Right lobe of liver (tissue), 6 donors: ENCODE measurements around the gene CBLN1. TPM values are rescaled to one million over a fixed set of nuclear protein-coding genes. Genes with fewer than 3 reads are reported as not detected.

Experiments
- ATAC-seq, 4 donors: fragments of 200-7000 bp; cut with Tn5 transposase; one replicate each; pipeline ENCODE4 v1.9.1; 2020; ENCODE audit warnings: mild to moderate bottlenecking in 4 of 4, moderate library complexity in 4 of 4
- DNase-seq, 3 donors: peaks; one replicate each; pipeline ENCODE4 v3.0.0-alpha.2; 2020
- H3K27ac ChIP-seq, 3 donors: fragments of 200-600 bp; one replicate each; pipeline ENCODE4 v1.8.0; 2022
- H3K27me3 ChIP-seq, 2 donors: fragments of 200-600 bp; one replicate each; pipeline ENCODE4 v1.8.0; 2022
- H3K36me3 ChIP-seq, 4 donors: fragments of 200-600 bp; sonication (generic) in 1 of 4; one replicate each; pipeline versions ENCODE4 v1.5.1 to v1.8.0; 2017 to 2022; ENCODE audit warnings: control low read depth in 1 of 4
- H3K4me1 ChIP-seq, 4 donors: fragments of 200-600 bp; sonication (generic) in 1 of 4; one replicate each; pipeline versions ENCODE4 v1.5.1 to v1.8.0; 2017 to 2022; ENCODE audit warnings: control low read depth in 1 of 4
- H3K4me3 ChIP-seq, 3 donors: fragments of 200-600 bp; one replicate each; pipeline ENCODE4 v1.8.0; 2022
- H3K9me3 ChIP-seq, 4 donors: fragments of 200-600 bp; sonication (generic) in 1 of 4; one replicate each; pipeline versions ENCODE4 v1.5.1 to v1.8.0; 2017 to 2022; ENCODE audit warnings: control low read depth in 1 of 4
- POLR2A ChIP-seq: fragments of 450-650 bp; IDR thresholded peaks from one replicate; pipeline ENCODE4 v1.6.1; 2017; ENCODE audit warnings: antibody characterized with exemption, mild to moderate bottlenecking
- WGBS: methylation state at CpG from one replicate; pipeline ENCODE4 v1.1.6; 2018; ENCODE audit warnings: low coverage, low lambda C conversion rate; ENCODE audit not compliant: insufficient coverage; ENCODE audit errors: missing lambda C conversion rate; 5-methylcytosine and 5-hydroxymethylcytosine counted together
- intact Hi-C, 2 donors: fragments of 100-400 bp; cut with DNase I; formaldehyde crosslinking; loops; one replicate each; pipeline versions ENCODE4 v1.11.2 to v1.14.1; 2022
- total RNA-seq, 6 experiments: library from RNA; depleted of rRNA in 2 of 6; stranded (reverse); fragments of >200 nt in 2 of 6; fragmentation: NEBNext Ultra II Directional in 3 of 6; extraction: Animal tissue kit (Norgen Biotek cat#: 25700) in 3 of 6; gene quantifications; one replicate each; pipeline versions ENCODE4 v1.1.0 to v1.2.4, GENCODE V29; 2016 to 2023
- TF ChIP-seq, protein P1 (sequence below), 4 donors: fragments of 200-600 bp in 3 of 4; fragments of 450-650 bp in 1 of 4; IDR thresholded peaks; one replicate each; pipeline versions ENCODE4 v1.5.1 to v1.8.0; 2016 to 2022; ENCODE audit warnings: antibody characterized with exemption in 4 of 4, mild to moderate bottlenecking in 2 of 4
- donor health status: DM: no; HTN: yes; CAD: no.
- donor health status: DM: no; HTN: no; CAD: no.
- donor health status: DM: no; HTN: no; CAD: no.
- donor health status: DM: no; HTN: yes; CAD: no.
- donor health status: DM: no; HTN: yes; CAD: no.

Gene CBLN1
- total RNA-seq, 6 experiments from 2014 or later = 0.14 to 0.22 (median 0.20) TPM; not detected in 3

GRCh38 chr16:49324703-49325102, 43.1 kb upstream of the CBLN1 start:
- intact Hi-C loops = no loop called here
- WGBS = 66% methylated on average over 5 of the region's 9 CpGs

GRCh38 chr16:49315602-49316001, 34.0 kb upstream of the CBLN1 start:
- TF ChIP-seq POLR2A = no peak
- TF ChIP-seq, protein P1, sequence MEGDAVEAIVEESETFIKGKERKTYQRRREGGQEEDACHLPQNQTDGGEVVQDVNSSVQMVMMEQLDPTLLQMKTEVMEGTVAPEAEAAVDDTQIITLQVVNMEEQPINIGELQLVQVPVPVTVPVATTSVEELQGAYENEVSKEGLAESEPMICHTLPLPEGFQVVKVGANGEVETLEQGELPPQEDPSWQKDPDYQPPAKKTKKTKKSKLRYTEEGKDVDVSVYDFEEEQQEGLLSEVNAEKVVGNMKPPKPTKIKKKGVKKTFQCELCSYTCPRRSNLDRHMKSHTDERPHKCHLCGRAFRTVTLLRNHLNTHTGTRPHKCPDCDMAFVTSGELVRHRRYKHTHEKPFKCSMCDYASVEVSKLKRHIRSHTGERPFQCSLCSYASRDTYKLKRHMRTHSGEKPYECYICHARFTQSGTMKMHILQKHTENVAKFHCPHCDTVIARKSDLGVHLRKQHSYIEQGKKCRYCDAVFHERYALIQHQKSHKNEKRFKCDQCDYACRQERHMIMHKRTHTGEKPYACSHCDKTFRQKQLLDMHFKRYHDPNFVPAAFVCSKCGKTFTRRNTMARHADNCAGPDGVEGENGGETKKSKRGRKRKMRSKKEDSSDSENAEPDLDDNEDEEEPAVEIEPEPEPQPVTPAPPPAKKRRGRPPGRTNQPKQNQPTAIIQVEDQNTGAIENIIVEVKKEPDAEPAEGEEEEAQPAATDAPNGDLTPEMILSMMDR (IDR thresholded peaks at IDR 0.05) = no peak
- no peak overlapping the region for H3K4me3 ChIP-seq
- H3K4me1 ChIP-seq = no peaks in the 10 kb centered on the region
- no peaks in the 10 kb centered on the region for H3K36me3 ChIP-seq
- H3K27ac ChIP-seq = no peak overlapping the region
- DNase-seq = no peak
- no peak for ATAC-seq
- H3K27me3 ChIP-seq = no peaks in the 10 kb centered on the region
- WGBS = 67% methylated on average over 1 of the region's 1 CpG
- intact Hi-C loops = no loop called here
- H3K9me3 ChIP-seq = no peaks in the 10 kb centered on the region

More at GRCh38 chr16:49324703-49325102, 43.1 kb upstream of the CBLN1 start:
- ATAC-seq (no peak), DNase-seq (no peak)
- no peak overlapping the region for H3K27ac ChIP-seq
- TF ChIP-seq, protein P1 (IDR thresholded peaks at IDR 0.05) = no peak
- TF ChIP-seq POLR2A = no peak
- no peaks in the 10 kb centered on the region for H3K27me3 ChIP-seq
- no peaks in the 10 kb centered on the region for H3K9me3 ChIP-seq
- H3K4me1 ChIP-seq = no peaks in the 10 kb centered on the region
- H3K36me3 ChIP-seq = no peaks in the 10 kb centered on the region
- no peak overlapping the region for H3K4me3 ChIP-seq

GRCh38 chr16:49312389-49312985, 30.8 kb upstream of the CBLN1 start:
- Histone ChIP-seq H3K27ac (no peak overlapping the region), H3K9me3 (no peaks in the 10 kb centered on the region), H3K36me3 (no peaks in the 10 kb centered on the region), H3K4me1 (no peaks in the 10 kb centered on the region), H3K27me3 (no peaks in the 10 kb centered on the region), H3K4me3 (no peak overlapping the region)
- ATAC-seq (no peak), DNase-seq (no peak)
- 44% methylated on average over 8 of the region's 10 CpGs for WGBS
- TF ChIP-seq, protein P1 (IDR thresholded peaks at IDR 0.05) = no peak
- TF ChIP-seq POLR2A = no peak
- intact Hi-C loops = no loop called here

DNA sequence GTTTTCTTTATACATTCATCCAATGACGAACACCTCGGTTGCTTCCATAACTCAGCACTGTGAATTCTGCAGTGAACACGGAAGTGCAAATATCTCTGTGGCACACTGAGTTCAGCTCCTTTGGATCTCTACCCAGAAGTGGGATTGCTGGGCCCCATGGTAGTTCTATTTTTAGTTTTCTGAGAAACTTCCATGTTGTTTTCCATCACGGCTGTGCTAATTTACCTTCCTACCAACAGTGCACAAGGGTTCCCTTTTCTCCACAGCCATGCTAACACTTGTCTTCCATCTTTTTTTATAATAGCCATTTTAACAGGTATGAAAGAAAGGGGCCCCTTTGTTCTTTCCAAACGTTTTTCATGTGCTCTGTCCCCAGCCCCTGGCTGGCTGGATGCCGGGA, 30.2 kb upstream of the CBLN1 start:
- no peak overlapping the region for H3K27ac ChIP-seq
- intact Hi-C loops = no loop called here
- 57% methylated on average over 6 of the region's 6 CpGs for WGBS
- DNase-seq (no peak), ATAC-seq (no peak)
- TF ChIP-seq POLR2A = no peak
- TF ChIP-seq, protein P1 (IDR thresholded peaks at IDR 0.05) = no peak
- no peaks in the 10 kb centered on the region for H3K9me3 ChIP-seq
- H3K36me3 ChIP-seq = no peaks in the 10 kb centered on the region
- H3K4me3 ChIP-seq = no peak overlapping the region
- H3K4me1 ChIP-seq = no peaks in the 10 kb centered on the region
- no peaks in the 10 kb centered on the region for H3K27me3 ChIP-seq
